ENCODE results near the gene ZFP36L1.

- TF ChIP-seq CTCF (IDR thresholded peaks at IDR 0.05; ENCODE audit: extremely low read depth in 1 of 2, insufficient read depth in 1 of 2, low read depth in 1 of 2, low read length in 2 of 2) (no peak), MYC (IDR thresholded peaks at IDR 0.05; ENCODE audit: low read depth, low read length) (no peak)
These were observed 18.3 kb upstream of the ZFP36L1 start for GRCh38 chr14:68811171-68811570.

Measured in endothelial cell of umbilical vein (primary cell).